ENCODE measurements around the gene BCL6.

Gene BCL6

DNA sequence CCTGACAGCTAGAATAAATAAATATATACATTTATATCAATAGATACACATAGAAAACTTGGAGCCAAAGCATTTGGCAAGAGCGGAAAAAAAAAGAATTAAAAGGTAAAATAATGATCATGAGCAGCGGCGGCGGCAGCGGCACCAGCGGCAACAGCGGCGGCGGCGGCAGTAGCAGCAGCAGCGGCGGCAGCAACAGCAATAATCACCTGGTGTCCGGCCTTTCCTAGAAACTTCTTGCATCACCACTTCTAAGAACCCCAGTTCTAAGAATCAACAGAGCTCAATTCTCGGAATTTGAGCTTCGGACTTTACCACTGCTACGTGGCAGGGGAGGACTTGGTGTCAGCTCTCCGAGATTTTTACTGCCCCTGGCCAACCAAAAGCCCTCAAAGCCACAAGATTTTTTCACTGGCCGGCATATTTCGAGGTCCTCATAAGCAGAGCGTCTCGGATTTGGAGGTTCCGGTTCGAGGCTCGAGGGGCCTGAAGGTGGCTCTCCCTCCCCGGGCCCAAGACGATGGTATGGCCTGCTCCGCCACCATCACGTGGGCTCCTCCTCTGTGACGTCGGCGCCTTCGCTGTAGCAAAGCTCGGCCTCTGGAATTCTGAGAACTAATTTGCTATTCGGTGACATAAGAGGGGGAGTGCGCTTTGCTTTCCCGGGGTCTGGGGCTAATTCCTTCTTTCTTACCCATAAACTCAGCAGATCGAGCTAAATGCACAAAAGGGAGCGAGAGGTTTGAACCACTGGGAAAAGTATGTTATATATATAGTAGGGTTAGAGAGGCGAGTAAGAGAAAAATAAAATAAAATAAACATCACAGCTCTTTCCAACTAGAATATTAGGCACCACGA lies at the start of gene BCL6:
BCL6 (minus strand) TSS at position 268 of the 858 bp plus-strand sequence. CDS start 11,775 bp downstream, outside the sequence.
- ChIA-PET CTCF (interaction anchor here (0.6 to 0.7 kb wide), 4 partner anchors 10 to 1547 kb away, joined by 3 to 5 read pairs (median 4); no protein-coding TSS in a partner anchor), POLR2A (interaction anchor here (0.7 to 1.4 kb wide), 4 partner anchors 167 to 1203 kb away, joined by 3 to 5 read pairs (median 4); no protein-coding TSS in a partner anchor)
- no peak for TF ChIP-seq ZNF384 (IDR thresholded peaks at IDR 0.05)
- TF ChIP-seq ARNT (IDR thresholded peaks at IDR 0.05): no peak
- TF ChIP-seq FOXK2 (IDR thresholded peaks at IDR 0.05): no peak
- no peak for TF ChIP-seq SUZ12 (IDR thresholded peaks at IDR 0.05)
- TF ChIP-seq ELF4 (IDR thresholded peaks at IDR 0.05): no peak
- TF ChIP-seq CTBP1 (IDR thresholded peaks at IDR 0.05; ENCODE audit: borderline replicate concordance): no peak
- no peak for TF ChIP-seq FOXA1 (IDR thresholded peaks at IDR 0.05)
- no peak for TF ChIP-seq SP1 (IDR thresholded peaks at IDR 0.05)
- no peak for TF ChIP-seq PKNOX1 (IDR thresholded peaks at IDR 0.05)
- no peak for TF ChIP-seq L3MBTL2 (conservative IDR thresholded peaks at IDR 0.05)
- peak; percentile 25; the same call in 1 of the 2 replicates for TF ChIP-seq FOXM1 (IDR thresholded peaks at IDR 0.05; ENCODE audit: borderline replicate concordance)
- peak; percentile 94 for TF ChIP-seq BHLHE40 (IDR thresholded peaks at IDR 0.05; ENCODE audit: borderline replicate concordance)
- DNase-seq (ENCODE audit: extremely low spot score): peak; percentile 66

DNA sequence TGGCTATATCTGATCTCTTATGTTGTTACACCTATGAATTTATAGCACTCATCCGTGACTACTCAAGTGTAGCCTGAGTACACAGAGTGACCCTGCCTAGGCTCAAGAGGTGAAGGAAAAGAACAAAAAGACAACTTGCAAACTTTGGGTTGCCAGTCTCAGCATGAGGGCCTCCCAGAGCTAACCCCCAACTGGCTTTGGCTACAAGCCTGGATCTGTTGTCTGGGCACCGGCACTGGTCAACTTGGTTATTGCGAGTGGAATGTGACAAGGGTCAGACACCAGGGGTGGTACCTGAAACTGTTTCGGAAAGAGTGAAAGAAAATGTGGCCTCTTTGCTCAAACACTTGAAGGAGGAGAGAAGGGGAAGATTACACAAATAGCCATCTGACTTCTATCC lies 49.5 kb upstream of the BCL6 start:
- DNase-seq (ENCODE audit: extremely low spot score): no peak
- no peak for TF ChIP-seq ARNT (IDR thresholded peaks at IDR 0.05)
- TF ChIP-seq TARDBP (IDR thresholded peaks at IDR 0.05): no peak
- TF ChIP-seq L3MBTL2 (conservative IDR thresholded peaks at IDR 0.05): no peak
- no peak for TF ChIP-seq ELF4 (IDR thresholded peaks at IDR 0.05)
- no peak for TF ChIP-seq SP1 (IDR thresholded peaks at IDR 0.05)
- no peak for TF ChIP-seq FOXA1 (IDR thresholded peaks at IDR 0.05)
- no peak for TF ChIP-seq NFRKB (IDR thresholded peaks at IDR 0.05)
- no peak for TF ChIP-seq PKNOX1 (IDR thresholded peaks at IDR 0.05)
- no peak for TF ChIP-seq CTBP1 (IDR thresholded peaks at IDR 0.05; ENCODE audit: borderline replicate concordance)
- no peak for TF ChIP-seq SUZ12 (IDR thresholded peaks at IDR 0.05)
- no peak for TF ChIP-seq LEF1 (IDR thresholded peaks at IDR 0.05; ENCODE audit: borderline replicate concordance)
- no peak for TF ChIP-seq FOXK2 (IDR thresholded peaks at IDR 0.05)
- TF ChIP-seq FOXM1 (IDR thresholded peaks at IDR 0.05; ENCODE audit: borderline replicate concordance): no peak
- TF ChIP-seq BHLHE40 (IDR thresholded peaks at IDR 0.05; ENCODE audit: borderline replicate concordance): no peak
- no peak for TF ChIP-seq HDGF (IDR thresholded peaks at IDR 0.05; ENCODE audit: borderline replicate concordance)
- no peak for TF ChIP-seq ZNF384 (IDR thresholded peaks at IDR 0.05)
- ChIA-PET CTCF (no interaction called here), POLR2A (no interaction called here)

DNA sequence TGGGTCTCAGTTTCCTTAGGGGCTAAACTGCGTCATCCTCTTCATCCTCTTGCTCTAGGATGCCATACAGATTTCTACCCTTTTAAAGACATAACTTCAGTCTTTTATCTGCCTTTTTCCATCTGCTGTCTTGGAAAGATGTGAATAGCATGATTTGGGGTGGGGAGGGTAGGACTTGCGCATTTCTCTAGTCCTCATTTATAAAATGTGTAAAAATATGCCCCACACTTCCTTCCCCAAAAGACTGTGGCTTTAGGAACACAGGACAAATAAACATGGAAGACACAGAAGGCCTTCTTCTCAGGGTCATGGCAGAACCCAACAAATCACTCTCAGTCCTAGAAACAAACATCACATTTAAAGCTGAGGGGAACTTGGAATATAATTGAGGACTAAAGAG lies 48.4 kb upstream of the BCL6 start:
- ChIA-PET CTCF (no interaction called here), POLR2A (no interaction called here)
- DNase-seq (ENCODE audit: extremely low spot score): no peak
- TF ChIP-seq ARNT (IDR thresholded peaks at IDR 0.05) (no peak), NFRKB (IDR thresholded peaks at IDR 0.05) (no peak), FOXK2 (IDR thresholded peaks at IDR 0.05) (no peak), ELF4 (IDR thresholded peaks at IDR 0.05) (no peak), LEF1 (IDR thresholded peaks at IDR 0.05; ENCODE audit: borderline replicate concordance) (no peak), CTBP1 (IDR thresholded peaks at IDR 0.05; ENCODE audit: borderline replicate concordance) (no peak), FOXA1 (IDR thresholded peaks at IDR 0.05) (no peak), TARDBP (IDR thresholded peaks at IDR 0.05) (no peak), SUZ12 (IDR thresholded peaks at IDR 0.05) (no peak), ZNF384 (IDR thresholded peaks at IDR 0.05) (no peak), PKNOX1 (IDR thresholded peaks at IDR 0.05) (no peak), L3MBTL2 (conservative IDR thresholded peaks at IDR 0.05) (no peak), FOXM1 (IDR thresholded peaks at IDR 0.05; ENCODE audit: borderline replicate concordance) (no peak)

DNA sequence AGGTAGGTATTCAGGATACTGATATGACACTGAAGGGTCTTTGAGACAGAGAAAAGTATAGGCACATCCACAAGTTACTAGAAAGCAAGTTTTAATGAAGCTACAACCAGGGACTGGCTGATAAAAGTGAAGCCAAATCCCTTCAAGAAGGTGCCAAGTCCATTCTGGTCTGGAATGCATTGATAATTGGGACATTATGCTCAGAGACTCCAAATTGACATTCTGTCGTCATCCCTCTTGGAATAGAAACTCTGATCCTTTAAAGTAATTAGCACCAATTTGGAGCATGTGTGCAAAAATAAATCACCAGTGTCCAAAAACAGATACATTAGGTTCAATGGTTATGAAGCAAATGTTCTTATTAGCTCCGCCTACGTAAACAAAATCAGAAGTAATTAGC lies 47.3 kb upstream of the BCL6 start:
- TF ChIP-seq NFRKB (IDR thresholded peaks at IDR 0.05) (no peak), ZNF384 (IDR thresholded peaks at IDR 0.05) (no peak), SP1 (IDR thresholded peaks at IDR 0.05) (no peak), HDGF (IDR thresholded peaks at IDR 0.05; ENCODE audit: borderline replicate concordance) (no peak), CTBP1 (IDR thresholded peaks at IDR 0.05; ENCODE audit: borderline replicate concordance) (no peak), ARNT (IDR thresholded peaks at IDR 0.05) (no peak), FOXA1 (IDR thresholded peaks at IDR 0.05) (no peak), BHLHE40 (IDR thresholded peaks at IDR 0.05; ENCODE audit: borderline replicate concordance) (no peak)
- ChIA-PET POLR2A (no interaction called here), CTCF (no interaction called here)
- no peak for DNase-seq (ENCODE audit: extremely low spot score)

- TF ChIP-seq ZNF384 (IDR thresholded peaks at IDR 0.05) (no peak), HDGF (IDR thresholded peaks at IDR 0.05; ENCODE audit: borderline replicate concordance) (no peak), SP1 (IDR thresholded peaks at IDR 0.05) (no peak), FOXM1 (IDR thresholded peaks at IDR 0.05; ENCODE audit: borderline replicate concordance) (no peak), FOXA1 (IDR thresholded peaks at IDR 0.05) (no peak), L3MBTL2 (conservative IDR thresholded peaks at IDR 0.05) (no peak), CTBP1 (IDR thresholded peaks at IDR 0.05; ENCODE audit: borderline replicate concordance) (no peak), TARDBP (IDR thresholded peaks at IDR 0.05) (no peak), FOXK2 (IDR thresholded peaks at IDR 0.05) (no peak), BHLHE40 (IDR thresholded peaks at IDR 0.05; ENCODE audit: borderline replicate concordance) (no peak), ELF4 (IDR thresholded peaks at IDR 0.05) (no peak), NFRKB (IDR thresholded peaks at IDR 0.05) (no peak), SUZ12 (IDR thresholded peaks at IDR 0.05) (no peak), LEF1 (IDR thresholded peaks at IDR 0.05; ENCODE audit: borderline replicate concordance) (no peak), ARNT (IDR thresholded peaks at IDR 0.05) (no peak), PKNOX1 (IDR thresholded peaks at IDR 0.05) (no peak)
- DNase-seq (ENCODE audit: extremely low spot score): no peak
- ChIA-PET CTCF (no interaction called here), POLR2A (no interaction called here)
Measured at GRCh38 chr3:187789872-187790271, 44.6 kb upstream of the BCL6 start.
